Measurements from ENCODE around the gene RALGPS1. TPM values are rescaled to one million over a fixed set of nuclear protein-coding genes. Genes with fewer than 3 reads are reported as not detected.

RALGPS1 gene
- total RNA-seq, 1 experiment from 2014 or later = 18.6 TPM

- WGBS (ENCODE audit: extremely low coverage, insufficient read length, low lambda C conversion rate) = no CpG with 5 or more reads among the region's 6 CpGs
These were observed 300.1 kb downstream of the RALGPS1 start for GRCh38 chr9:127214421-127215267.

More at GRCh38 chr9:127214421-127215267, 300.1 kb downstream of the RALGPS1 start:
- Histone ChIP-seq H4K5ac (ENCODE audit: insufficient read length, low read depth, low read length) (no peak overlapping the region), H3K9me3 (ENCODE audit: control insufficient read depth, low read depth, low read length) (no peaks in the 10 kb centered on the region), H3K4me1 (ENCODE audit: insufficient read depth, low read length) (peaks cover 6% of the 10 kb centered on the region; the same call in 1 of the 2 replicates), H3K79me1 (ENCODE audit: insufficient read depth, low read depth, low read length, poor library complexity, severe bottlenecking) (no peaks in the 10 kb centered on the region), H2BK120ac (ENCODE audit: low read depth, low read length, poor library complexity, severe bottlenecking) (no peak overlapping the region), H2BK12ac (ENCODE audit: insufficient read length, low read depth, low read length) (no peak overlapping the region), H3K14ac (ENCODE audit: insufficient read depth, low read length) (no peak overlapping the region), H3K18ac (ENCODE audit: insufficient read length, low read depth, low read length) (no peak overlapping the region), H3T11ph (ENCODE audit: low read length) (no peak overlapping the region), H3K23ac (ENCODE audit: insufficient read length, low read depth, low read length) (no peak overlapping the region), H3K27ac (ENCODE audit: insufficient read length, low read depth, low read length) (no peak overlapping the region), H3K79me2 (ENCODE audit: insufficient read depth, low read length) (no peaks in the 10 kb centered on the region), H2BK5ac (ENCODE audit: insufficient read length, low read length) (no peak overlapping the region), H4K91ac (ENCODE audit: insufficient read length, low read depth, low read length) (no peak overlapping the region), H4K8ac (replicated peaks; ENCODE audit: insufficient read length, low read depth, low read length) (no peak overlapping the region), H3K4ac (ENCODE audit: low read depth, low read length) (no peak overlapping the region), H3K56ac (ENCODE audit: insufficient read length, low read depth, low read length) (no peak overlapping the region), H2AFZ (ENCODE audit: low read length) (no peak overlapping the region), H2AK5ac (ENCODE audit: insufficient read length, low read length) (no peak overlapping the region), H3K4me2 (ENCODE audit: insufficient read depth, insufficient read length, low read length) (no peak overlapping the region), H4K20me1 (ENCODE audit: control insufficient read depth, insufficient read depth, insufficient read length) (no peaks in the 10 kb centered on the region), H3K23me2 (ENCODE audit: insufficient read length, low read depth, low read length, poor library complexity, severe bottlenecking) (no peaks in the 10 kb centered on the region), H2BK15ac (ENCODE audit: low read depth, low read length) (no peak overlapping the region), H3K9ac (ENCODE audit: extremely low read depth, insufficient read length, low read length) (no peak overlapping the region), H2BK20ac (ENCODE audit: low read depth, low read length, poor library complexity, severe bottlenecking) (no peak overlapping the region), H3K27me3 (ENCODE audit: insufficient read depth, low read length) (no peaks in the 10 kb centered on the region)
- peak; percentile 88 for TF ChIP-seq CTCF (conservative IDR thresholded peaks at IDR 0.05)
- Mint-ChIP-seq H3K36me3 (ENCODE audit: insufficient read depth in 1 of 3, low read depth in 3 of 3) (no peaks in the 10 kb centered on the region; a peak in 1 of 7 replicates), H3K27me3 (ENCODE audit: low read depth) (no peaks in the 10 kb centered on the region), H3K9me3 (no peaks in the 10 kb centered on the region), H3K4me3 (no peak overlapping the region), H3K4me1 (peaks cover 24% of the 10 kb centered on the region in 2 experiments), H3K27ac (no peak overlapping the region; a peak in 1 of 7 replicates)
- DNase-seq = peak; percentile 72

Measured in H9 (cell line).